H1 (cell line): Measurements from ENCODE around the gene RRP1B. TPM values are rescaled to one million over a fixed set of nuclear protein-coding genes. Genes with fewer than 3 reads are reported as not detected.

Source experiments
- CTCF ChIP-seq, 3 experiments: IDR thresholded peaks; 1 replicate in 2 of 3; 2 replicates in 1 of 3; pipeline versions ENCODE4 v1.5.1 to v1.6.1; 2011; ENCODE audit warnings: low read length in 3 of 3, mild to moderate bottlenecking in 3 of 3, inconsistent platforms in 2 of 3, low read depth in 1 of 3, moderate library complexity in 1 of 3; ENCODE audit not compliant: insufficient read depth in 1 of 3; ENCODE audit errors: control extremely low read depth in 1 of 3
- JUN ChIP-seq: IDR thresholded peaks from 2 replicates; pipeline ENCODE4 v1.6.1; 2011; ENCODE audit warnings: low read depth, mild to moderate bottlenecking, improper control_type of control experiment, low read length
- NANOG ChIP-seq: IDR thresholded peaks from 2 replicates; pipeline ENCODE4 v1.6.1; 2011; ENCODE audit warnings: low read length, low read depth, mild to moderate bottlenecking, inconsistent platforms; ENCODE audit not compliant: insufficient read depth, poor library complexity, severe bottlenecking
- POLR2A ChIP-seq, 2 experiments: IDR thresholded peaks; 1 replicate in 1 of 2; 2 replicates in 1 of 2; pipeline ENCODE4 v1.6.1; 2011; ENCODE audit warnings: low read depth in 2 of 2, low read length in 2 of 2, mild to moderate bottlenecking in 2 of 2; ENCODE audit errors: control extremely low read depth in 1 of 2
- POU5F1 ChIP-seq: IDR thresholded peaks from 2 replicates; pipeline ENCODE4 v1.6.1; 2011; ENCODE audit warnings: low read depth, mild to moderate bottlenecking, low read length, moderate library complexity
- SRF ChIP-seq: IDR thresholded peaks from 2 replicates; pipeline ENCODE4 v1.6.1; 2011; ENCODE audit warnings: mild to moderate bottlenecking, low read depth, low read length, moderate library complexity
- SUZ12 ChIP-seq: fragments of 200-600 bp; sonication (generic); IDR thresholded peaks from 2 replicates; pipeline ENCODE4 v1.6.1; 2012; ENCODE audit warnings: mild to moderate bottlenecking, inconsistent platforms, low read length, moderate library complexity, mixed read lengths
- TAF7 ChIP-seq: optimal IDR thresholded peaks from 2 replicates; pipeline ENCODE3; 2011; ENCODE audit warnings: low read depth, mild to moderate bottlenecking, inconsistent platforms, low read length, moderate library complexity, borderline replicate concordance
- polyA plus RNA-seq, 7 experiments: library from polyadenylated mRNA; depleted of rRNA in 3 of 7; stranded (reverse) in 5 of 7; unstranded in 2 of 7; fragments of >200 nt in 5 of 7; fragments of 200-250 nt in 2 of 7; gene quantifications; 1 replicate in 5 of 7; 2 replicates in 1 of 7; 4 replicates in 1 of 7; pipeline versions ENCODE4 v1.2.1 to v1.2.3, GENCODE V29; 2011 to 2013; ENCODE audit warnings: missing spikeins in 2 of 7, mixed read lengths in 2 of 7
- total RNA-seq: library from RNA; stranded (reverse); fragmentation: NEBNext Ultra II Directional; extraction: Animal tissue kit (Norgen Biotek cat#: 25700); gene quantifications from 2 replicates; pipeline ENCODE4 v1.2.1, GENCODE V29; 2021

The RRP1B gene
- total and polyA plus RNA-seq, 2 of the 8 experiments (the other 6 are each of a cell fraction or from before 2014, with no cell fraction given): 25.8 to 97.3 TPM

- TF ChIP-seq JUN: no peak
- no peak for TF ChIP-seq SUZ12
- TF ChIP-seq CTCF (IDR thresholded peaks at IDR 0.05; ENCODE audit: control extremely low read depth in 1 of 3, insufficient read depth in 1 of 3, low read depth in 1 of 3, low read length in 3 of 3): no peak
- no peak for TF ChIP-seq POU5F1
- TF ChIP-seq NANOG: no peak
- no peak for TF ChIP-seq POLR2A (IDR thresholded peaks at IDR 0.05; ENCODE audit: control extremely low read depth in 1 of 2, low read depth in 2 of 2, low read length in 2 of 2)
- TF ChIP-seq SRF: no peak
- no peak for TF ChIP-seq TAF7
Measured at GRCh38 chr21:43736224-43736883, 77.0 kb downstream of the RRP1B start (continued).
